Posterior vena cava (tissue), 2 donors: Measurements from ENCODE around the gene TTC29. TPM values are rescaled to one million over a fixed set of nuclear protein-coding genes. Genes with fewer than 3 reads are reported as not detected.
"Not testable (repeated sequence)": the region's sequence is repeated elsewhere in the genome, so short reads cannot be mapped to it uniquely, and the experiment has no call there.

Experiments used
- DNase-seq: peaks from one replicate; pipeline ENCODE4 v3.0.0-alpha.2; 2020; ENCODE audit warnings: low spot score
- intact Hi-C, 2 donors: fragments of 100-400 bp; cut with DNase I; formaldehyde crosslinking; loops; one replicate each; pipeline versions ENCODE4 v1.14.1 to v1.14.2; 2022 to 2023
- total RNA-seq, 2 donors: library from RNA; stranded (reverse); fragmentation: NEBNext Ultra II Directional; extraction: Animal tissue kit (Norgen Biotek cat#: 25700); gene quantifications; one replicate each; pipeline ENCODE4 v1.2.1, GENCODE V29; 2021
- donor health status: DM: yes; HTN: yes; CAD: no.
- donor health status: DM: yes; HTN: yes; CAD: no.

TTC29 gene
- total RNA-seq, 2 donors from 2014 or later, result not detected

GRCh38 chr4:146900295-146900694 is 45.4 kb downstream of the TTC29 start:
- intact Hi-C loops, result no loop called here
- DNase-seq, result no peak

- intact Hi-C loops, result loop anchor here in 1 of 2 donors (5.0 kb wide), 1 partner anchor 1493 kb away; no protein-coding TSS in a partner anchor
- DNase-seq, result no peak
These were observed 55.4 kb downstream of the TTC29 start for GRCh38 chr4:146890301-146890700.

GRCh38 chr4:146883070-146883469 is 62.6 kb downstream of the TTC29 start:
- DNase-seq, result no peak
- intact Hi-C loops, result no loop called here

GRCh38 chr4:146857298-146857697 is 88.4 kb downstream of the TTC29 start:
- DNase-seq, result no peak
- intact Hi-C loops, result no loop called here

- intact Hi-C loops, result no loop called here
- DNase-seq, result no peak
These were observed 89.9 kb downstream of the TTC29 start for GRCh38 chr4:146855761-146856160.

GRCh38 chr4:146852360-146852759 is 93.3 kb downstream of the TTC29 start:
- no peak for DNase-seq
- intact Hi-C loops, result no loop called here

DNA sequence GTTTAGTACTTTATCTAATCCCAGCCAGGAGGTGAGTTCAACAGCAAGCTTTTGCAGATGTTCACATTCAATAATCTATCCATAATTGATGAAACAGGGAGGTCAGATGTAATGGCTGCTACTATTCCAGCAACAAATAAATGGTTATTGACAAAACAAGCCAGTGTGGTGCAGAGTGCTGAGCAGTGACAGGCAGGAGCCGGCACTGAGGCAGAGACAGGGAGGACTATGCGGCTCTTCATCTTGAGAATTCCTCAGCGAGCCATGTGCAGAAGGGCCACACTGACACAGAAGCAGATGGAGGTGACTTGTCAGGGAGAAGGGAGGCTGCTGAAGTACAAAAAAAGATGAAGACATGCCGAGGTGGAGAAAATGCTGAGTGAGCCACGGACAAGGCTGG is 98.3 kb downstream of the TTC29 start:
- no peak for DNase-seq
- intact Hi-C loops, result no loop called here

DNA sequence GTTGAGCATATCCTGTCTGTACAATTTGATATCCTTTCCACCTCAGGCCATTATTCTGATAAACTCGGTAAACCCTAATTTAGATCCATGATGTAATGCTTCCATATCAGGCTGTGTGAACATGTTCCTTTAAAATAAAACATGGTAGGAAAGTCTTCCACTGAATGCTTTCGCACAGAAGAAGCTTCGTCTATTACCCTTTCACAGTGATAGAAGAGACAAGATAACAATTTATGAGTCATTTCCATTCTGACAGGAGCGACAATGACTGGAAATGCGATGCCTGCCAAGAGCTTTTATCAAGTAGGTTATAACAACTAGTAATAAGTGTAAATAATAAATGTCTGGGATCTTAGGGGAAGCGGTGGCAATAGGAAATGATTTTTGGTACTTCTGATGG is 98.8 kb downstream of the TTC29 start:
- intact Hi-C loops, result no loop called here

GRCh38 chr4:146844761-146845160 is 100.9 kb downstream of the TTC29 start:
- intact Hi-C loops, result no loop called here
- DNase-seq, result no peak

More for the DNA sequence above, 98.8 kb downstream of the TTC29 start:
- DNase-seq, result no peak

- intact Hi-C loops, result no loop called here
- DNase-seq, result no peak
These were observed 102.8 kb downstream of the TTC29 start for GRCh38 chr4:146842876-146843275.

GRCh38 chr4:146840731-146841130 is 104.9 kb downstream of the TTC29 start:
- DNase-seq, result no peak
- intact Hi-C loops, result no loop called here

DNA sequence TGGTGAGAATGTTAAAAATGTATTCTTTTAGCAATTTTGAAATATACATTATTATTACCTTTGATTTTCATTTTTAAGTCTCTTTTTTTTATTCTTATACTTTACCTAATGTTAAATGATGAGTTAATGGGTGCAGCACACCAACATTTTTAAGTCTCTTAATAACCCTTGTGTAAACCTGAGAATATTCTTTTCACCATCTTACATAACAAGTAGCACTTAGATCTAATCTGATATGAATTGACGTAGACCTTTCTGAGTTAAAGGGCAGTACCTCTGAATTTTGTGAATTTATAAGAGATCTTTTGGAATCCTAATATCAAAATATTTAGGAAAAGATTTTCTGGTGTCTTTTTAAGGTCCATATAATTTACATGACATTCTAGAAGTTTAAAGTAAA is 110.6 kb downstream of the TTC29 start:
- DNase-seq, result no peak
- intact Hi-C loops, result no loop called here

DNA sequence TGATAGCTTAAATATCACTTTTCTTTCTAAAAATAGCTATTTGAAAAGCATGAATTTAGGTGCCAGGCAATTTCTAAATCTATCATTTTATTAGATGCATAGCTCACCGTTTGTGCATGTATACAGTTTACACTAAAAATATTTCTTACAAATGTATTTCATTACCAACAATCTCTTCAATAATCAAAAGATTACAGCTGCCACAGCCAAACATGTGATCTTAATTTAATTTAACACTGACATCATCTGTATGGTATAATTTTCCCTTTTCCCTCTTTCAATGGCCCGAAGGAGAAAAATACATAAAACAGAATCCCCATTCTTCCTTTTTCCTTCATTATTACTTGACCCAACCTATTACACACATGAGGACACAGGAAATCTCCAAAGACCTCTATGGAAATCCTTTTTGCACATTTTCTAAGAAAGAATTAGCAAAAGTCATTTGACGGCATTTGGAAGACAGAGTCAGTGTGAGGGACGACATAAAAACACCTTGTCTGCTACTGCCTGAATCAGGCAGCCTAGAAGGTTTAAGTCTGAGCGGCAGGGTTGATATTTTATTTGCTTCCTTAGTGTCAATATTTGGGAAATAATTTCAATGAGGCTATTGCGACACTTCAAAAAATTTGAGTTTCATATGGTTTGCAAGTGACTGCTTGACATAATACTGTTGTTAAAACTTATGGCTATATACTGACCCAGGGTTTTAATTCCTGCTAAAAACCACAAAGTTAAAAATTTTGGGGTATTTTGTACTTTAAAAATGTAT is 111.2 kb downstream of the TTC29 start:
- intact Hi-C loops, result no loop called here

DNA sequence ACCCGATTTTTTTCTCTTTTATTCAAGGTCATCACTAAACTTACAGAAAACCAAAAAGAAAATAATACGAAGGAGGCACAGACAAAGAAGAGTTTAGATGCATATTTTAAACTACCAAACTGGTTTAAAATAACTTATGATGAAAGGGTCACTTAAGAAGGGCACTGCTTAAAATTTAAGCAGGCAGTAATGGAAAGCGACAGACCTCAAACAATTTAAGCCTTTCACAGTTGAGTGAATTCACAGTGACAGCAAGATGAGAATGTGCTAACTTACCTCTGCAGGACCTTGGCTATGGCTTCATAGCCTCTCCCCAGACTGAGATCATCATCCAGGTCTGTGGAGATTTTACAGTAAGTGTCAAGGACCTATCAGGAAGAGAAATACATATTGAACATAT is 112.1 kb downstream of the TTC29 start:
- intact Hi-C loops, result no loop called here
- DNase-seq, result no peak

More for the DNA sequence above, 111.2 kb downstream of the TTC29 start:
- DNase-seq, result no peak

GRCh38 chr4:146822980-146823379 is 122.7 kb downstream of the TTC29 start:
- intact Hi-C loops, DNase-seq: not testable (repeated sequence)

DNA sequence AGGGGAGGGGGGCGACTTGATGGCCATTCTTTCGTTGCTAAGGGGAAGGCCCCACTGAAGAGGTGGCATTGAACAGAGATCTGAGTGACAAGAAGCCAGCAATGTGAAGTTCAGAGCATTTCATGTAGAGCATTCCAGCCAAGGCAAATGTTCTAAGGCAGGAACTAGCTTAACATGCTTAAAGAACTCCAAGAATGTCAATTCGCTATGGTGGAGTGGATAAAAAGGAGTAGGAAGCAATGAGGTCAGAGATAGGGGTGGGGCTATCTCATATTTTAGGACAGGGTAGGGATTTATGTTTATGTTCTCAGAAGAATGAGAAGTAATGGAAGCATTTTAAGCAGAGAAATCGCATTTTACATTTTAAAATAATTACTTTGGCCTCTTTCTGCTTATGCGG is 130.9 kb downstream of the TTC29 start:
- intact Hi-C loops, result no loop called here
- no peak for DNase-seq

GRCh38 chr4:146795711-146796110 is 150.0 kb downstream of the TTC29 start:
- intact Hi-C loops, result no loop called here

GRCh38 chr4:146793727-146794126 is 151.9 kb downstream of the TTC29 start:
- intact Hi-C loops, result no loop called here
- DNase-seq, result no peak

More at GRCh38 chr4:146795711-146796110, 150.0 kb downstream of the TTC29 start:
- no peak for DNase-seq

DNA sequence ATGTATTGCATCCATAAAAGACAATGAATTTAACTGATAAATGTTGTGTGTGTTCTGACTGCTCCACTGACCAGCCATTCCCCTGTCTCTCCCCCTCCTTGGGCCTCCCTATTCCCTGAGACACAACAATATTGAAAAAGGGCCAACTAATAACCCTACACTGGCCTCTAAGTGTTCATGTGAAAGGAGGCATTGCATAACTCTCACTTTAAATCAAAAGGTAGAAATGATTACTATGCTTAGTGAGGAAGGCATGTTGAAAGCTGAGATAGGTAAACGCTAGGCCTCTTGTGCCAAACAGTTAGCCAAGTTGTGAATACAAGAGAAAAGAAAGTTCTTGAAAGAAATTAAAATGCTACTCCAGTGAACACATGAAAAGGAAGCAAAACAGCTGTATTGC is 154.2 kb downstream of the TTC29 start:
- DNase-seq, result no peak
- intact Hi-C loops, result no loop called here

- intact Hi-C loops, result no loop called here
- DNase-seq, result no peak
These were observed 155.1 kb downstream of the TTC29 start for GRCh38 chr4:146790515-146790914.

- intact Hi-C loops, result no loop called here
- DNase-seq, result no peak
These were observed 157.9 kb downstream of the TTC29 start for GRCh38 chr4:146787731-146788130.
